H1 (cell line): ENCODE data around the gene EEF2K. TPM values are rescaled to one million over a fixed set of nuclear protein-coding genes. Genes with fewer than 3 reads are reported as not detected.

Experiments used
- CTCF ChIA-PET: fragments of 300-600 bp; sonication (Branson Sonifier 250); formaldehyde crosslinking; loops from one replicate; lab custom pipeline; 2021; ENCODE audit not compliant: partially characterized antibody; lab: Charles Lee
- POLR2A ChIA-PET: fragments of 300-600 bp; sonication (Branson Sonifier 250); formaldehyde crosslinking; loops from one replicate; lab custom pipeline; 2021; ENCODE audit warnings: inconsistent platforms; ENCODE audit not compliant: partially characterized antibody; lab: Charles Lee
- DNase-seq, 2 experiments: peaks; one replicate each; pipeline versions ENCODE4 v3.0.0 to v3.0.0-alpha.2; 2010 to 2022; ENCODE audit warnings: low spot score in 2 of 2, low read depth in 1 of 2, mixed read lengths in 1 of 2
- FAIRE-seq: peaks from 2 replicates; lab custom pipeline; 2011; peaks lifted over from hg19 to GRCh38; lab: Jason Lieb, UNC
- H2AFZ ChIP-seq: 2 replicates; pipeline ENCODE4 v1.8.1; 2012; ENCODE audit warnings: low read length, inconsistent platforms
- H2AK5ac ChIP-seq: 2 replicates; pipeline ENCODE4 v1.6.1; 2013; ENCODE audit warnings: low read depth, low read length
- H2BK120ac ChIP-seq: replicated peaks from 2 replicates; pipeline ENCODE3; 2013; ENCODE audit warnings: low read depth, low read length, inconsistent platforms
- H2BK12ac ChIP-seq: 2 replicates; pipeline ENCODE4 v1.6.1; 2013; ENCODE audit warnings: low read depth, low read length
- H2BK15ac ChIP-seq: 2 replicates; pipeline ENCODE4 v1.6.1; 2013; ENCODE audit warnings: low read length
- H2BK20ac ChIP-seq: 2 replicates; pipeline ENCODE4 v1.6.1; 2013; ENCODE audit warnings: low read length
- H2BK5ac ChIP-seq: 2 replicates; pipeline ENCODE4 v1.6.1; 2013; ENCODE audit warnings: low read depth, low read length
- H3K14ac ChIP-seq: 2 replicates; pipeline ENCODE4 v1.6.1; 2013; ENCODE audit warnings: inconsistent platforms; ENCODE audit not compliant: insufficient read length
- H3K18ac ChIP-seq: 2 replicates; pipeline ENCODE4 v1.6.1; 2013; ENCODE audit warnings: low read length; ENCODE audit errors: extremely low read depth
- H3K23ac ChIP-seq: 2 replicates; pipeline ENCODE4 v1.6.1; 2013; ENCODE audit warnings: inconsistent platforms; ENCODE audit not compliant: insufficient read length
- H3K23me2 ChIP-seq: 2 replicates; pipeline ENCODE4 v1.6.1; 2013; ENCODE audit warnings: low read depth, low read length
- H3K27ac ChIP-seq: 2 replicates; pipeline ENCODE4 v1.6.1; 2011; ENCODE audit warnings: low read depth, low read length, inconsistent platforms
- H3K27me3 ChIP-seq, 4 experiments: replicated peaks in 1 of 4; 1 replicate in 1 of 4; 2 replicates in 3 of 4; pipeline versions ENCODE4 v1.6.1 to v1.8.1; 2011 to 2013; ENCODE audit warnings: low read length in 3 of 4, mild to moderate bottlenecking in 3 of 4, inconsistent platforms in 2 of 4, mixed read lengths in 2 of 4, moderate library complexity in 1 of 4; ENCODE audit not compliant: control insufficient read depth in 3 of 4, insufficient read depth in 3 of 4; ENCODE audit errors: extremely low read depth in 1 of 4
- H3K36me3 ChIP-seq, 4 experiments: 2 replicates each; pipeline versions ENCODE4 v1.6.1 to v1.8.1; 2011 to 2013; ENCODE audit warnings: mild to moderate bottlenecking in 4 of 4, low read length in 3 of 4, moderate library complexity in 2 of 4, control low read depth in 1 of 4, inconsistent platforms in 1 of 4; ENCODE audit not compliant: insufficient read depth in 4 of 4, control insufficient read depth in 2 of 4
- H3K4ac ChIP-seq: replicated peaks from 2 replicates; pipeline ENCODE3; 2013; ENCODE audit warnings: low read length, low read depth, mixed read lengths, inconsistent platforms; ENCODE audit not compliant: insufficient read length
- H3K4me1 ChIP-seq, 4 experiments: replicated peaks in 1 of 4; 1 replicate in 1 of 4; 2 replicates in 3 of 4; pipeline versions ENCODE4 v1.6.1 to v1.8.1; 2011 to 2013; ENCODE audit warnings: low read length in 3 of 4, inconsistent platforms in 2 of 4, mixed read lengths in 1 of 4; ENCODE audit not compliant: insufficient read depth in 4 of 4, control insufficient read depth in 3 of 4
- H3K4me2 ChIP-seq, 2 experiments: 2 replicates each; pipeline versions ENCODE4 v1.6.1 to v1.8.1; 2011 to 2013; ENCODE audit warnings: low read depth in 2 of 2, low read length in 2 of 2, control low read depth in 1 of 2, inconsistent platforms in 1 of 2, mild to moderate bottlenecking in 1 of 2; ENCODE audit not compliant: insufficient read depth in 1 of 2
- H3K4me3 ChIP-seq, 4 experiments: fragments of 200-600, 300-600 bp in 1 of 4; sonication (generic), shearing (Covaris generic), sonication (Bioruptor Twin) in 1 of 4; 2 replicates each; pipeline versions ENCODE4 v1.5.1 to v1.8.1; 2011 to 2016; ENCODE audit warnings: low read length in 4 of 4, low read depth in 3 of 4, control low read depth in 2 of 4, inconsistent platforms in 2 of 4, mild to moderate bottlenecking in 2 of 4, mixed read lengths in 1 of 4, moderate library complexity in 1 of 4; ENCODE audit not compliant: insufficient read depth in 2 of 4; ENCODE audit errors: extremely low read depth in 1 of 4
- H3K56ac ChIP-seq: replicated peaks from 2 replicates; pipeline ENCODE3; 2013; ENCODE audit warnings: low read depth, mild to moderate bottlenecking, mixed read lengths, low read length, inconsistent platforms; ENCODE audit not compliant: insufficient read length
- H3K79me1 ChIP-seq: 2 replicates; pipeline ENCODE4 v1.6.1; 2013; ENCODE audit warnings: low read depth, low read length, control low read depth
- H3K79me2 ChIP-seq, 2 experiments: 2 replicates each; pipeline versions ENCODE4 v1.6.1 to v1.8.1; 2012 to 2013; ENCODE audit warnings: low read length in 2 of 2, mild to moderate bottlenecking in 2 of 2, inconsistent platforms in 1 of 2; ENCODE audit not compliant: insufficient read depth in 2 of 2, control insufficient read depth in 1 of 2
- H3K9ac ChIP-seq, 4 experiments: replicated peaks in 1 of 4; 1 replicate in 1 of 4; 2 replicates in 3 of 4; pipeline versions ENCODE4 v1.6.1 to v1.8.1; 2011 to 2013; ENCODE audit warnings: low read depth in 3 of 4, low read length in 3 of 4, control low read depth in 2 of 4, mild to moderate bottlenecking in 2 of 4, moderate library complexity in 2 of 4, inconsistent platforms in 1 of 4; ENCODE audit errors: extremely low read depth in 1 of 4
- H3K9me3 ChIP-seq, 2 experiments: 2 replicates each; pipeline versions ENCODE4 v1.6.1 to v1.8.1; 2012 to 2013; ENCODE audit warnings: mild to moderate bottlenecking in 2 of 2, moderate library complexity in 2 of 2, control low read depth in 1 of 2, inconsistent platforms in 1 of 2, low read depth in 1 of 2, low read length in 1 of 2, mixed read lengths in 1 of 2; ENCODE audit not compliant: insufficient read depth in 2 of 2
- H4K20me1 ChIP-seq, 2 experiments: replicated peaks in 1 of 2; 2 replicates each; pipeline versions ENCODE3 to v1.8.1; 2011 to 2013; ENCODE audit warnings: inconsistent platforms in 2 of 2, low read length in 2 of 2, mild to moderate bottlenecking in 1 of 2; ENCODE audit not compliant: insufficient read depth in 2 of 2, control insufficient read depth in 1 of 2
- H4K5ac ChIP-seq: 2 replicates; pipeline ENCODE4 v1.6.1; 2013; ENCODE audit warnings: low read length, low read depth, mixed read lengths, inconsistent platforms; ENCODE audit not compliant: insufficient read length
- H4K8ac ChIP-seq: 2 replicates; pipeline ENCODE4 v1.8.0; 2013; ENCODE audit warnings: mild to moderate bottlenecking, moderate library complexity, low read length, inconsistent platforms; ENCODE audit not compliant: insufficient read depth; ENCODE audit errors: extremely low read depth
- H4K91ac ChIP-seq: replicated peaks from 2 replicates; pipeline ENCODE3; 2013; ENCODE audit warnings: low read length, mixed read lengths, inconsistent platforms; ENCODE audit not compliant: insufficient read length
- BCL11A ChIP-seq, 2 experiments: IDR thresholded peaks; one replicate each; pipeline ENCODE4 v1.6.1; 2011; ENCODE audit warnings: low read depth in 2 of 2, low read length in 2 of 2, mild to moderate bottlenecking in 2 of 2
- BRCA1 ChIP-seq: IDR thresholded peaks from 2 replicates; pipeline ENCODE4 v1.6.1; 2012; ENCODE audit warnings: low read depth, low read length, improper control_type of control experiment
- EGR1 ChIP-seq: IDR thresholded peaks from 2 replicates; pipeline ENCODE4 v1.6.1; 2011; ENCODE audit warnings: low read depth, low read length, borderline replicate concordance
- JUN ChIP-seq: IDR thresholded peaks from 2 replicates; pipeline ENCODE4 v1.6.1; 2011; ENCODE audit warnings: low read depth, mild to moderate bottlenecking, improper control_type of control experiment, low read length
- PHF8 ChIP-seq: fragments of 200-600 bp; sonication (generic); conservative IDR thresholded peaks from 2 replicates; pipeline ENCODE4 v1.7.1; 2012; ENCODE audit warnings: low read depth, mild to moderate bottlenecking, inconsistent platforms, low read length, moderate library complexity
- POU5F1 ChIP-seq: IDR thresholded peaks from 2 replicates; pipeline ENCODE4 v1.6.1; 2011; ENCODE audit warnings: low read depth, mild to moderate bottlenecking, low read length, moderate library complexity
- TCF12 ChIP-seq: IDR thresholded peaks from 2 replicates; pipeline ENCODE4 v1.6.1; 2011; ENCODE audit warnings: low read depth, mild to moderate bottlenecking, low read length
- YY1 ChIP-seq: IDR thresholded peaks from 2 replicates; pipeline ENCODE4 v1.6.1; 2011; ENCODE audit warnings: low read depth, mild to moderate bottlenecking, low read length
- ZNF274 ChIP-seq: IDR thresholded peaks from 2 replicates; pipeline ENCODE4 v1.7.0; 2012; ENCODE audit warnings: low read length, borderline replicate concordance; ENCODE audit errors: extremely low read depth
- WGBS, 2 experiments: shearing (Covaris generic) in 1 of 2; methylation state at CpG; one replicate each; pipeline versions ENCODE4 v1.1.6 to v1.1.7; 2013 to 2015; ENCODE audit warnings: low lambda C conversion rate in 2 of 2, mixed read lengths in 2 of 2, inconsistent platforms in 1 of 2, low coverage in 1 of 2, missing lambda C conversion rate in 1 of 2; ENCODE audit not compliant: insufficient replicate concordance in 2 of 2, insufficient coverage in 1 of 2, insufficient read length in 1 of 2; ENCODE audit errors: extremely low coverage in 1 of 2, missing lambda C conversion rate in 1 of 2; 5-methylcytosine and 5-hydroxymethylcytosine counted together
- polyA plus RNA-seq, 7 experiments: library from polyadenylated mRNA; depleted of rRNA in 3 of 7; stranded (reverse) in 5 of 7; unstranded in 2 of 7; fragments of >200 nt in 5 of 7; fragments of 200-250 nt in 2 of 7; gene quantifications; 1 replicate in 5 of 7; 2 replicates in 1 of 7; 4 replicates in 1 of 7; pipeline versions ENCODE4 v1.2.1 to v1.2.3, GENCODE V29; 2011 to 2013; ENCODE audit warnings: missing spikeins in 2 of 7, mixed read lengths in 2 of 7
- total RNA-seq: library from RNA; stranded (reverse); fragmentation: NEBNext Ultra II Directional; extraction: Animal tissue kit (Norgen Biotek cat#: 25700); gene quantifications from 2 replicates; pipeline ENCODE4 v1.2.1, GENCODE V29; 2021

The EEF2K gene
- total and polyA plus RNA-seq, 2 of the 8 experiments (the other 6 are each of a cell fraction or from before 2014, with no cell fraction given): 14.9 to 30.2 TPM

DNA sequence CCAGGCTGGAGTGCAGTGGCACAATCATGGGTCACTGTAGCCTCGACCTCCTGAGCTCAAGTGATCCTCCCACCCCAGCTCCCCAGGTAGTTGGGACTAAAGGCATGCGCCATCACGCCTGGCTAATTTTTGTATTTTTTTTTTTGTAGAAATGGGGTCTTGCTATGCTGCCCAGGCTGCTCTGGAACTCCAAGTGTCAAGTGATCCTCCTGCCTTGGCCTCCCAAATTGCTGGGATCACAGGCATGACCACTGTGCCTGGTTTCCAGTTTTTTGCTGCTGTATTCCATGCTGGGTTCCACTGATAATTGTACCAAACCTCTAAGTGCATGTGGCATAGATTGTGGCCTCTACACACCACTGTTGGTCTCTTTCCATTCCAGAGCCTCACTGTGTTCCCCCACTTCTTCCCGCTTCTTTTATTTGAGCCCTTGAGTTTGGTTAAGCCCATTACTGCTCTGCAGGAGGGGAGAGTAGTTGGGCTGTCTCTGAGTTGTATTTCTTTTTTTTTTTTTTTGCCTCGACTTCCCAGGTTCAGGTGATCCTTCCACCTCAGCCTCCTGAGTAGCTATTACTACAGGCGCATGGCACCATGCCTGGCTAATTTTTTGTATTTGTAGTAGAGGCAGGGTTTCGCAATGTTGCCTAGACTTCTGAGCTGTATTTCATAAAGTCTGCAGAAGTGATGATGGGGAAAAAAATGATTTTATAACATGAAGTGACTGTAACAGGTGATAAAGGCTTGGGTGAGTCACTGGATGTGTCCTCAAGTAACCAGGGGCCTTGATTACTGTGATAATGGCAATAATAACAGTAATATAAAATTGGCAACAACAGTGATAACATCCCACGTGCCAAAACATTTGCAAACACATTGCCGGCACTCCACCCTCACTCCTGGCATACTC is 30.0 kb downstream of the EEF2K start:
- Histone ChIP-seq H4K20me1 (no peaks in the 10 kb centered on the region), H2BK12ac (no peak overlapping the region), H4K5ac (no peak overlapping the region), H2AK5ac (no peak overlapping the region), H3K36me3 (peaks cover 0 to 3% (median 0%) of the 10 kb centered on the region in 4 experiments; a peak in 1 of 8 replicates), H3K9ac (no peak overlapping the region), H3K4me2 (no peak overlapping the region), H3K23me2 (no peaks in the 10 kb centered on the region), H3K14ac (no peak overlapping the region), H2BK120ac (no peak overlapping the region), H3K56ac (no peak overlapping the region), H2BK5ac (no peak overlapping the region), H3K27ac (no peak overlapping the region), H3K23ac (no peak overlapping the region), H3K9me3 (no peaks in the 10 kb centered on the region), H3K4me3 (no peak overlapping the region), H2AFZ (no peak overlapping the region), H2BK15ac (no peak overlapping the region), H3K79me1 (no peaks in the 10 kb centered on the region), H3K18ac (no peak overlapping the region), H3K4ac (no peak overlapping the region), H3K4me1 (no peaks in the 10 kb centered on the region), H2BK20ac (no peak overlapping the region), H4K8ac (no peak overlapping the region), H4K91ac (no peak overlapping the region), H3K79me2 (no peaks in the 10 kb centered on the region), H3K27me3 (no peaks in the 10 kb centered on the region)
- CTCF ChIA-PET: interaction anchor here (0.6 to 1.8 kb wide), 5 partner anchors 16 to 355 kb away, joined by 3 to 5 read pairs (median 3); no protein-coding TSS in a partner anchor
- POLR2A ChIA-PET: no interaction called here
- no peak for TF ChIP-seq EGR1
- TF ChIP-seq YY1: no peak
- no peak for TF ChIP-seq POU5F1
- no peak for TF ChIP-seq ZNF274
- no peak for TF ChIP-seq JUN
- no peak for TF ChIP-seq BRCA1
- TF ChIP-seq TCF12: no peak
- TF ChIP-seq PHF8: no peak
- no peak for TF ChIP-seq BCL11A (IDR thresholded peaks at IDR 0.05; ENCODE audit: low read depth in 2 of 2, low read length in 2 of 2)
- 89% methylated on average over 9 of the region's 9 CpGs; no CpG with 5 or more reads in 1 of the 2 experiments for WGBS, 2 experiments
- FAIRE-seq (no peak), DNase-seq (no peak)
